Ectodermal cell (in vitro differentiated cells): Measurements from ENCODE around the gene PC.

Experiments
- H3K27ac ChIP-seq: 2 replicates; pipeline ENCODE4 v1.7.0; 2013; ENCODE audit warnings: mild to moderate bottlenecking, low read depth, low read length; ENCODE audit not compliant: insufficient read depth, poor library complexity, severe bottlenecking
- H3K27me3 ChIP-seq: 2 replicates; pipeline ENCODE4 v1.7.0; 2013; ENCODE audit warnings: mild to moderate bottlenecking, low read length; ENCODE audit not compliant: insufficient read depth, control insufficient read depth, poor library complexity, severe bottlenecking
- H3K36me3 ChIP-seq: one replicate; pipeline ENCODE4 v1.7.0; 2013; ENCODE audit warnings: low read length; ENCODE audit not compliant: control insufficient read depth, insufficient read depth
- H3K4me1 ChIP-seq: one replicate; pipeline ENCODE4 v1.7.0; 2013; ENCODE audit warnings: low read length; ENCODE audit not compliant: control insufficient read depth, insufficient read depth
- H3K4me3 ChIP-seq: 2 replicates; pipeline ENCODE4 v1.7.0; 2013; ENCODE audit warnings: low read depth, low read length, control low read depth; ENCODE audit not compliant: insufficient read depth
- H3K9me3 ChIP-seq: 2 replicates; pipeline ENCODE4 v1.7.0; 2013; ENCODE audit warnings: mild to moderate bottlenecking, low read length, moderate library complexity; ENCODE audit not compliant: control insufficient read depth
- WGBS, 2 experiments: methylation state at CpG; one replicate each; pipeline ENCODE4 v1.1.7; 2013; ENCODE audit warnings: missing lambda C conversion rate in 2 of 2; 5-methylcytosine and 5-hydroxymethylcytosine counted together

The PC gene

DNA sequence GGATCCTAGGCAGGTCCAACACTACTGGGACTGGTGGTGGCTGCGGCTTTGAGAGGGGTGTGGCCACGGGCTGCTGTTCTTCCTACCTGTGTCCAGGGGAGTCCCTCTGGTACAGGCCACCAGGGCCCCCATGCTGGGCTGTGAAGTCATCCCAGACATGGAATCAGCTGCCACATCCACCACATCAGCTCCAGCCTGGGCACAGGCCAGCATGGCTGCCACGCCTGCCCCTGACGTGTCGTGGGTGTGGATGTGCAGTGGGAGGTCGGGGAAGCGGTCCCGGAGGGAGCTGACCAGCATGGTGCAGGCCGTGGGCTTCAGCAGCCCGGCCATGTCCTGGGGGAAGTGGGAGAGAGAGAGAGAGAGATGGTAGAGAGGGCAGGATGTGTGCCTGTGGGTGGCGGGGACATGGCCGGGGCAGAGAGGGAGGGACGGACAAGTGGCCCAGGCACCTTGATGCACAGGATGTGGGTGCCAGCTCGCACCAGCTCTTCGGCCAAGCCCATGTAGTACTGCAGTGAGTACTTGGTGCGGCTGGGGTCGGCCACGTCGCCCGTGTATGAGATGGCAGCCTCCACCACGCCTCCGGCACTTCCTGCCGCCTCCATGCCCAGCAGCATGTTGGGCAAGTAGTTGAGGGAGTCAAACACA lies 107.5 kb downstream of the PC start:
- WGBS, 2 experiments = 92 to 95% methylated on average over 23 of the region's 23 CpGs
- Histone ChIP-seq H3K4me1 (peaks cover 5% of the 10 kb centered on the region), H3K27me3 (no peaks in the 10 kb centered on the region), H3K4me3 (no peak overlapping the region), H3K27ac (no peak overlapping the region), H3K36me3 (peaks cover 14% of the 10 kb centered on the region), H3K9me3 (no peaks in the 10 kb centered on the region)

DNA sequence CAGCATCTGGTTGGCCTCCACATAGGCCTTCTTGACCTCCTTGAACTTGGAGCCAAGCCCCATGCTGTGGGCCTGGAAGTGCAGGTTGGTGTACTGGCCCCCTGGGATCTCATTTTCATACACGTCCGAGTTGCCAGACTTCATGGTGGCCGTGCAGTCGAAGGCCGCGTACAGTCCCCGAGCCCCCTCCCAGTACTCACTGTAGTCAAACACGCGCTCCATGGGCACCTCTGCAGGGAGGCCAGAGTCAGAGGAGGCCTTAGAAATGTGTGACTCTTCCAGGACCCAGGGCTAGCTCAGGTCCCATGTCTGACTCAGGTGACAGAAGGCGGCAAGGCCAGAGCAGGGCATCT lies 108.0 kb downstream of the PC start:
- Histone ChIP-seq H3K27me3 (no peaks in the 10 kb centered on the region), H3K4me1 (peaks cover under 1% of the 10 kb centered on the region), H3K27ac (no peak overlapping the region), H3K36me3 (peaks cover 15% of the 10 kb centered on the region), H3K9me3 (no peaks in the 10 kb centered on the region), H3K4me3 (no peak overlapping the region)
- WGBS, 2 experiments = 96% methylated on average over 10 of the region's 10 CpGs

DNA sequence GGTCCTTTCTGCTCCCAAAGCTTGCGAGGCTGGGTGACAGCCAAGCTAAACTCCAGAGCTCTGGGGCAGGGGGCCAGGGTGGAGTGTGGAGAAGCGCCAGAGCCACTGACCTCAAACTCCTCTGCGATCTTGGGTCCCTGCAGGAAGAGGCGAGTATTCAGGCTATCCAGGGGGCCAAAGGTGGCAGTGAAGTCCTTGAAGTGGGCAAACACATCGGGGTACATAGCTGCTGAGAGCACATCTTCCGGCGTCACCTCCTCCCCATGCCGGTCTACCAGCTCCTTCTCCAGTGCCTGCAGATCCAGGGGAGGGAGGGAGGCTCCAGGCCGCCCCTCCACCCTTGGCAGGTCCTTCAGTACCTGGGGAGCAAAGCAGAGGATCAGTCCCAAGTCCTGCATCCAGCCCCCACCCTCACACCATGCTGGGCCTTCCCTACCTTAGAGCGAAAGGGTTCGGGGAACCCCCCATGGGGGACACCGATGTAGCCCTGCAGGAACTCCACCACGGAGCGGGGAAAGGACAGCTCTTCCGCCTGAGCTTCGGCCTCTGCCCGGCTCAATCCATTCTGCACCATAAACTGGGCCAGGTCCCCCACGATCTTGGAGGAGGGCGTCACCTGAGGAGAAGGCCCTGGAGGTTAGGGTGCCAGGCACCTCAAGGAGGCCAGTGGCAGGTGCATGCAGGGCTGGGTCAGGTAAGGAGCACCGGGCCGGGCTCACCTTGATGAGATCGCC lies 108.5 kb downstream of the PC start:
- Histone ChIP-seq H3K27me3 (no peaks in the 10 kb centered on the region), H3K9me3 (no peaks in the 10 kb centered on the region)

DNA sequence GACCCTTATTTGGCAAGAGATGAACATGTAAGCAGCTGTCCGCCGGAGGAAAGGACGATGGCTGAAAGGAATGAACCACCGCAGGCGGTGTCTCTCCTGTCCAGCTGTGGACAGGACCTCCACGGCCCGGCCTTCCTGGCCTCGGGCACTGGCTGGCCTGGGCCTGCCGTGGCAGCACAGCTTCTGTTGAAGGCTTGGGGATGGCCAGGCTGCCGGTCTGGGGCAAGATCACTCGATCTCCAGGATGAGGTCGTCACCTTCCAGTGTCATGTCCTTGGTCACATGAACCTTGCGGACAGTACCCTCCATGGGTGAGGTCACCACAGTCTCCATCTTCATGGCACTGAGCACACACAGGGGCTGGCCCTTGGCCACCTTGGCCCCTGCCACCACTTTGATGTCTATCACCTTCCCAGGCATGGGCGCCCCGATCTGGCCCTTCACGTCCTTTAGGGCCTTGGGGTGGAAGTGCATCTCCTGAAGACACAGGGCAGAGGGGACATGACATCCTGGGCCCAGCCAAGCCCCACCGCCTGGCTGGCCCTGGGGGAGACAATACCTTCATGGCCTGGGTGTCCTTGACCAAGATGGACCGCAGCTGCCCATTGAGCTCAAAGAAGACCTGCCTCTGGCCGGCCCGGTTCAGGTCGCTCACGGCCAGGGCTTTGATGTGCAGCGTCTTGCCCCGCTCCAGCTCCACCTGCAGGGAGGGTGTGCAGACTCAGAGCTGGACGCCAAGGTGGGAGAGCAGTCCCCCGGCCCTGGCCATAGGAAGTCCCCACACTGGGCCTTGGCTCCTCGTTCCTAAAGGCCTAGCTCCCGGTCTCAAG lies 109.3 kb downstream of the PC start:
- Histone ChIP-seq H3K9me3 (no peaks in the 10 kb centered on the region), H3K27ac (no peak overlapping the region), H3K4me1 (peaks cover 7% of the 10 kb centered on the region), H3K36me3 (peaks cover 15% of the 10 kb centered on the region), H3K27me3 (no peaks in the 10 kb centered on the region), H3K4me3 (no peak overlapping the region)
- WGBS, 2 experiments = 94 to 95% methylated on average over 28 of the region's 28 CpGs

More for the DNA sequence above, 108.5 kb downstream of the PC start:
- Histone ChIP-seq H3K27ac (no peak overlapping the region), H3K4me1 (no peaks in the 10 kb centered on the region), H3K36me3 (peaks cover 15% of the 10 kb centered on the region), H3K4me3 (no peak overlapping the region)
- WGBS, 2 experiments = 94 to 95% methylated on average over 22 of the region's 22 CpGs

DNA sequence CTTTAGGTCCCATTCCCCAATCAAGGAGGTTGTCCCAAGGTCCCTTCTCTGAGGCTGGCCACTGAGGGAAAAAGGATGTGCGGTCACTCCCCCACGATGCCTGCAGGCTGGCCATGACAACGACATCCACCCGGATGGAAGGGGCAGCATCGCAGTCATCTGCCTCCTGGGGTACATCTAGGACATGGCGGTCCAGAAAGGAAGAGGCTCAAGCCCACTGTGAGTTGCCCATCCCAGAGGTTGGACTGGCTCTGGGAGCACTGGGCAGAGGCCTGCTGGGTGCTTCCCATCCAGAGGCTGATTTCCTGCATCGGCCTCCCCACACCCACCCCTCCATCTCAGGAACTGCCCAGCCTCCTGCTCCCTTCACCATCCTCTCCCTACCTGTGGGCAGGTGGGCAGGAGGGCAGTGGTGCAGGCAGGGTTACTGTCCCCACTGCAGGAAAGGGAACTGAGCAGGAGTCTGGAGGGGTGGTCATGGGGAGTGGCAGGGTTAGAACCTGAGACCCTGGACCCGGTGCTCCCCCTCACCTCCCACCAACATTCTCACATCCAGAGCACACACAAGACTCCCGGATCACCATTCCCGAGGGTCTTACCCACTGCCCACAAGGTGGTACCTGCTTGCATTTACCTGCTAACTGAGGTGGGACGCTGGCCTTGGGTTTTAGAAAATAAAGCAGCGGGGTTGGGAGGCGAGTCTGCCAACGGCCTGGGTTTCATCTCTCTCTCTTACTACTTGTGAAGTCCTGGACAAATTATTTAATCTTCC lies 110.5 kb downstream of the PC start:
- Histone ChIP-seq H3K4me3 (no peak overlapping the region), H3K36me3 (peaks cover 15% of the 10 kb centered on the region), H3K27me3 (no peaks in the 10 kb centered on the region), H3K9me3 (no peaks in the 10 kb centered on the region), H3K27ac (no peak overlapping the region), H3K4me1 (peaks cover 8% of the 10 kb centered on the region)
- 90 to 91% methylated on average over 14 of the region's 14 CpGs for WGBS, 2 experiments

DNA sequence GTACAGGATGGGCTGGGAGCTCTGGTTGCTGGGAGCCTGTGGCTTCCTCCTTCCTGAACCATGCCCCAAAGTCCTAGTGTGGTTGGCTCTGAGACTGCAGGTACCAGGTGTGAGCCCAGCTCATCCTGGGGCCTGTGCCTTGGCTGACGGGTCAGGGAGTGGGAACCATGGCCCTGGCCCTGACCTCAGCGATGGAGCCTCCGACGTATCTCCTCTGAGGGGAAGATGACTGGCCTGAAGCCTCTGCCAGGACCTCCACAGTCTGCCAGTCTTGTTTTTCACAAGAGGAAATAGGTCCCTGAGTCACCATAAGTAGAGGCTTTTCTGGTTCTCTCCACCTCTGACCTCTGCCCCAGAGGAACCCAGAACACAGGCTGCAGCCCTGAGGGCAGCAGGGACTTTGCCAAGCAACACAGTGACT lies 111.5 kb downstream of the PC start:
- 96% methylated on average over 4 of the region's 4 CpGs for WGBS, 2 experiments
- Histone ChIP-seq H3K4me3 (no peak overlapping the region), H3K27ac (no peak overlapping the region), H3K27me3 (no peaks in the 10 kb centered on the region), H3K4me1 (peaks cover 11% of the 10 kb centered on the region), H3K36me3 (peaks cover 15% of the 10 kb centered on the region), H3K9me3 (no peaks in the 10 kb centered on the region)

DNA sequence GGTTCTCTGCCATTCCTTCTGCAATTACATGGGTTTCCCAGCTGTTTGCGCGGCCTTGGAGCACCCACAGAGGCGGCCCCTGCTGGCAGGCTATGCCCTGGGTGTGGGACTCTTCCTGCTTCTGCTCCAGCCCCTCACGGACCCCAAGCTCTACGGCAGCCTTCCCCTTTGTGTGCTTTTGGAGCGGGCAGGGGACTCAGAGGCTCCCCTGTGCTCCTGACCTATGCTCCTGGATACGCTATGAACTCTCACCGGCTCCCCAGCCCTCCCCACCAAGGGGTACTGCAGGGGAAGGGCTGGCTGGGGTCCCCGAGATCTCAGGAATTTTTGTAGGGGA lies 112.3 kb downstream of the PC start:
- no peak overlapping the region for H3K4me3 ChIP-seq
- peaks cover 15% of the 10 kb centered on the region for H3K36me3 ChIP-seq
- no peak overlapping the region for H3K27ac ChIP-seq
- no peaks in the 10 kb centered on the region for H3K27me3 ChIP-seq
- H3K4me1 ChIP-seq = peaks cover 11% of the 10 kb centered on the region
- whole genome bisulfite sequencing, 2 experiments = 94 to 98% methylated on average over 9 of the region's 9 CpGs
- no peaks in the 10 kb centered on the region for H3K9me3 ChIP-seq

DNA sequence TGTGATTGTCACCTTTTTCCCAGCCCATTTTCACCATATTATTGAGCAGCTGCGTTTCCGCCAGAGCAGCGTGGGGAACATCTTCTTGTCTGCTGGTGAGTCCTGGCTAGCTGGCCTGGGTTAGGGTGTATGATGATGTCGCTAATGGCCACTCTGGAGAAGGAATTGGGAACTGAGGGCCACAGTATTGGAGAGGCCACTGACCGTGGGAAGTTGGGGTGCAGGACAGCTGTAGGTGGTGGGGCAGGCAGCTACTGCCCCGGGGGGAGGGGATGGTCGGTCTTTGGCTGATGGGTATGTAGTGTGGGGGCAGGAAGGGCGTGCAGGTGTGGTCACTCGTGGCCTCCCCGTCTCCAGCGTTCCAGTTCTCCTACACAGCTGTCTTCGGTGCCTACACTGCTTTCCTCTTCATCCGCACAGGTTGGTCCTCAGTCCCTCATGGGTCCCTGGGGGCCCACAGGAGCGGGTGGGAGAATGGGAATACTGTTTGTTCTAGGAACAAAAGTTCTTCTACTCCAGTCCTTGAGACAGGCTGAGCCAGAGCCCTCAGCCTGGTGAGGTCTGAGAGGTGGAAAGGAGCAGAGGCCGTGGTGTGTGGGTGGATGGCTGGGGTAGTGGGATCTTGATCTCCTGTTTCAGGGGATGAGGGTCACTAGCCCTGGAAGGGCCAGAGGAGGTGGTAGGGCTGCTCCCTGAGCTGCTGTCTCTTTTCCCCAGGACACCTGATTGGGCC lies 112.9 kb downstream of the PC start:
- H3K4me3 ChIP-seq = no peak overlapping the region
- 96 to 97% methylated on average over 15 of the region's 15 CpGs for WGBS, 2 experiments

DNA sequence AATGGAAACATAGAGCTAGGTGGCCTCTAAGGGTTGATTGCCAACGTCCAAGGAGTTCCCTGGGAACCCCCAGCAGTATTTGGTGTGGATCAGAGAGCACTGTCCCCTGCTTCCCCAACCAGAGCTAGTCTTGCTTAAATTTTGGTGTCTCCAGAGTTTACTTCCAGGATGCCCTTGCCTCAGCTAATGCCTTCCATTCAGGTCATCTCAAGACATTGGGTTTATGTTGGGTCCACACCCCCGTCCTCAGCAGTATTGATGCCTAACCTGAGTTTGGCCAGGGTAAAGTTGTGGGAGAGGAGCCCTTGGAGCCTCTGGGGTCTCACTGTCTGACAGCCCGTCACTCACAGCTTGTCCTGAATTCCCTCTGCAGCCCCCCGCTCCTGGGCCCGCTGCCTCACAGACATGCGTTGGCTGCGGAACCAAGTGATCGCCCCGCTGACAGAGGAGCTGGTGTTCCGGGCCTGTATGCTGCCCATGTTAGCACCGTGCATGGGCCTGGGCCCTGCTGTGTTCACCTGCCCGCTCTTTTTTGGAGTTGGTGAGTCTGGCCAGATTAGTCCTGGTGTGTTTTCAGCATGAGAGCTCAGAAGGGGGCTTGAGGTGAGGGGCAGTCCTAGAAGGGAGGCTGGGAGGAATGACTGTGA lies 113.6 kb downstream of the PC start:
- no peaks in the 10 kb centered on the region for H3K27me3 ChIP-seq
- H3K4me3 ChIP-seq = no peak overlapping the region
- H3K27ac ChIP-seq = no peak overlapping the region
- H3K4me1 ChIP-seq = peaks cover 11% of the 10 kb centered on the region
- peaks cover 19% of the 10 kb centered on the region for H3K36me3 ChIP-seq
- WGBS, 2 experiments = 94 to 95% methylated on average over 12 of the region's 12 CpGs
- no peaks in the 10 kb centered on the region for H3K9me3 ChIP-seq

More for the DNA sequence above, 112.9 kb downstream of the PC start:
- Histone ChIP-seq H3K27ac (no peak overlapping the region), H3K36me3 (peaks cover 15% of the 10 kb centered on the region), H3K9me3 (no peaks in the 10 kb centered on the region), H3K27me3 (no peaks in the 10 kb centered on the region), H3K4me1 (peaks cover 11% of the 10 kb centered on the region)
